AG09319 (cell line): Measurements from ENCODE around the gene MYL5.
"Not testable (repeated sequence)": the region's sequence is repeated elsewhere in the genome, so short reads cannot be mapped to it uniquely, and the experiment has no call there.

Experiments used
- DNase-seq: peaks from one replicate; pipeline ENCODE4 v3.0.0-alpha.2; 2010; ENCODE audit warnings: low read depth; ENCODE audit errors: extremely low read depth
- CTCF ChIP-seq: IDR thresholded peaks from 2 replicates; pipeline ENCODE4 v1.5.1; 2011; ENCODE audit warnings: low read depth, mild to moderate bottlenecking, inconsistent platforms, low read length, moderate library complexity

Gene MYL5

GRCh38 chr4:687971-688853 is 13.9 kb downstream of the MYL5 start:
- TF ChIP-seq CTCF: no peak
- no peak for DNase-seq

GRCh38 chr4:688854-689681 is 14.7 kb downstream of the MYL5 start, which contains the start of gene SLC49A3:
Gene SLC49A3, minus strand, starts transcription at chr4:689151. Its CDS starts 24 bp downstream, at chr4:689127.
- no peak for TF ChIP-seq CTCF
- no peak for DNase-seq

- no peak for DNase-seq
Measured at GRCh38 chr4:689723-690122, 15.4 kb downstream of the MYL5 start.

GRCh38 chr4:692771-693554 is 18.6 kb downstream of the MYL5 start:
- no peak for TF ChIP-seq CTCF
- no peak for DNase-seq

More at GRCh38 chr4:689723-690122, 15.4 kb downstream of the MYL5 start:
- TF ChIP-seq CTCF: no peak

- DNase-seq: not testable (repeated sequence)
Measured at GRCh38 chr4:694341-694940, 20.1 kb downstream of the MYL5 start.

GRCh38 chr4:699816-700580 is 25.7 kb downstream of the MYL5 start:
- DNase-seq: no peak
- TF ChIP-seq CTCF: no peak
